T47D (cell line): ENCODE data around the gene OR1N1.
A peak's percentile ranks its signal among the peaks of the same experiment; 100 is the strongest.
"Not testable (repeated sequence)": the region's sequence is repeated elsewhere in the genome, so short reads cannot be mapped to it uniquely, and the experiment has no call there.

Source experiments
- DNase-seq, 2 experiments: peaks; one replicate each; pipeline versions ENCODE4 v3.0.0 to v3.0.0-alpha.2; 2011 to 2012; ENCODE audit warnings: low read depth in 1 of 2, low spot score in 1 of 2
- JUND ChIP-seq: IDR thresholded peaks from 2 replicates; pipeline ENCODE4 v1.6.1; 2012; ENCODE audit warnings: low read depth
- in situ Hi-C: cut with HindIII; loops from 2 replicates; pipeline ENCODE4 v1.10.0; 2016; ENCODE audit warnings: low sequenced_read_pairs, low pct_unique_long_range_greater_than_20kb

The OR1N1 gene

GRCh38 chr9:122527193-122527592 is at the start of gene OR1N1:
OR1N1 (minus strand) TSS chr9:122527293; CDS start chr9:122527293, 0 bp downstream.
- TF ChIP-seq JUND: no peak
- in situ Hi-C loops: no loop called here
- DNase-seq: no peak

DNA sequence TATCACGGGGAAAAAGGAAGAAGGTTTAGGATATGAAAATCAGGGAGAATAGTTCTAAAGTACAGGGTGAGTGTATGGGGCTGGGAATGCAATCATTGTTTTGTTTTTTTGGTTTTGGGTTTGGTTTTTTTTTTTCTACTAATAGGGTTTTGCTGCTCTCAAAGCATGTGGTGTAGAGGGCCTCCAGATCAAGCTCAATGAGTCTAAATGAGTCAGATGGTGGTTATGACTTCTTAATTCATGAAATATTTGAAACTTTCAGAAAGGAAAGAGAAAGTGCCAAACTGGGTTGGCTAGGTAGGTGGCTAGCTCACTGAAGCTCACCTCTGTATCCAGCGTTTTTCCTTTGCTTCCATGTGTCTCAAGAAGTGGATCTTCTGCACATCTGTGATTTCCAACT is 45.4 kb upstream of the OR1N1 start:
- no peak for DNase-seq
- in situ Hi-C loops: no loop called here
- no peak for TF ChIP-seq JUND

DNA sequence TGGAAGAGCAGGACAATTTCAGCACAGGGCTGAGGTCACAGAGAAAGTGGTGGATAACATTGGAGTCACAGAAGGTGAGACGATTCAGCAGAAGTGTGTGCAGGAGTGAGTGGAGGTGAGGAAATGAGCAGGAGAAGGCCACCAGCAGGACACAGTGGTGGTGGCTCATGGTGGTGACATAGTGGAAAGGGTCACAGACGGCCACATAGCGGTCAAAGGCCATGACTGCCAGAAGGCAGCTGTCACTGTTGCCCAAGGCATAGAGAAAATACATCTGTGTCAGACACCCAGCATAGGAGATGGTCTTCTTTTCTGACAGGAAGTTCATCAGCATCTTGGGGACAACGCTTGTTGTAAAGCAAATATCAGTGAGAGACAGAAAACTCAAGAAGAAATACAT is 40.8 kb upstream of the OR1N1 start:
- DNase-seq: no peak
- in situ Hi-C loops: no loop called here
- TF ChIP-seq JUND: no peak

DNA sequence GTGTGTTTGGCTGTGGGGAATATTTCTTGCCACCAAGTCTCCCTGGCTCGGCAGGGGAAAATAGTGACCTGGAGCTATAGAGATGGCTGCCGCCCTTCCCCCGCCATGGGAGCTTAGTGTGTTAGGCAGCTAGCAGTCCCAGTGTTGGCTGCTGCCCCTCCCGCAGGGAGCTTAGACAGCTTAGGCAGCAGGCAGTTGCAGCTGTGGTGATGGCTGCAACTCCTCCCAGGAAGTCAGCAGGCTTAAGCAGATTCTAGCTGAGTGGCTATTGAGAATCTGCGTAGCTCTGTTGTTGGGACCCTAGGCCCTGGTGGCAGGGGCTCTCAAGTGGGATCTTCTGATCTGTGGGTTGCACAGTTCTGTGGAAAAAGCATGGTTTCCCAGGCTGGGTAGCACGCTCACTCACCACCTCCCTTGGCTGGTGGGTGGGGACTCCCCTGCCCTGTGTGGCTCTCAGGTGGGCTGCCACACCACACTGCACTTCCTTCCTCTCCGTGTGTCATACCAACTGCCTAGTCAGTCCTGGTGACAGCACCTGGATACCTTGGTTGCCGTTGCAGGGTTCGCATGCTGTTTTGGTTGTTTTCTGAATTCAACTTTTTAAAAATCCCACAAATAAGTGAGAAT is 35.2 kb upstream of the OR1N1 start:
- in situ Hi-C loops: no loop called here
- DNase-seq: no peak
- TF ChIP-seq JUND: no peak

- no peak for TF ChIP-seq JUND
- DNase-seq: no peak
- in situ Hi-C loops: no loop called here
Observed at GRCh38 chr9:122561446-122561845, 34.4 kb upstream of the OR1N1 start.

- no peak for TF ChIP-seq JUND
- no peak for DNase-seq
- in situ Hi-C loops: no loop called here
Observed at GRCh38 chr9:122552812-122553211, 25.7 kb upstream of the OR1N1 start, which contains the start of gene OR1N2. OR1N2 (plus strand) TSS chr9:122553112; CDS start chr9:122553212, 100 bp downstream.

GRCh38 chr9:122551371-122551770 is 24.3 kb upstream of the OR1N1 start:
- in situ Hi-C loops: no loop called here
- DNase-seq: no peak

GRCh38 chr9:122546196-122546595 is 19.1 kb upstream of the OR1N1 start:
- in situ Hi-C loops: no loop called here
- DNase-seq: peak; percentile 55 to 80

More at GRCh38 chr9:122551371-122551770, 24.3 kb upstream of the OR1N1 start:
- no peak for TF ChIP-seq JUND

DNA sequence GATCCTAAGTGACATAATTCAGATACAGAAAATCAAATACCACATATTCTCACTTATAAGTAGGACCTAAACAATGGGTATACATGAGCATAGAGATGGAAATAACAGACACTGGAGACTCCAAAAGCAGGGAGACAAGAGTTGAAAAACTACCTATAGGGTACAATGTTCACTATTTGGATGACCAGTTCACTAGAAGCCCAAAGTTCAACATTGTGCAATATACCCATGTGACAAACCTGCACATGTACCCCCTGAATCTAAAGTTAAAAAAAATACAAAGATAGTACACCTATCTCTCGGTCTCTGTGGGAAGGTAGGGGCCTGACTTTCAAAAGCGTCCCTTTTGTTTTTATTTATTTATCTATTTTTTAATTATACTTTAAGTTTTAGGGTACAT is 11.7 kb upstream of the OR1N1 start:
- no peak for DNase-seq
- no peak for TF ChIP-seq JUND
- in situ Hi-C loops: no loop called here

More at GRCh38 chr9:122546196-122546595, 19.1 kb upstream of the OR1N1 start:
- no peak for TF ChIP-seq JUND

DNA sequence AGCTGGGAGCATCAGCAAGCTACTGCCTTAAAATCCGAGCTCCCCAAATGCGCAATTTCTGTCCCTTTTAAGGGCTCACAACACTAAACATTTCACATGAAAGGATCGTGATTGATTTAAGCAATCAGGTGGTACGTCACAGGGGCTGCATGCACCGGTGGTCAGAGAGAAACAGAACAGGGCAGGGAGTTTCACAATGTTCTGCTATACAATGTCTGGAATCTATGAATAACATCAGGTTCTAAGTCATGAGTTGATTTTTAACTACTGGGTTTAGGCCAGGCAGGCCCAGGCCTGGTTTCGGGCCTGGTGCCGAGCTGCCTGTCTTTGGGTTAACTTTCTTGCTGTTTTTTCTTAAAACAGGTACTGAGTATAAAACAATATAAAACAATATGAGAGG is 10.0 kb upstream of the OR1N1 start:
- DNase-seq, in situ Hi-C loops: not testable (repeated sequence)

DNA sequence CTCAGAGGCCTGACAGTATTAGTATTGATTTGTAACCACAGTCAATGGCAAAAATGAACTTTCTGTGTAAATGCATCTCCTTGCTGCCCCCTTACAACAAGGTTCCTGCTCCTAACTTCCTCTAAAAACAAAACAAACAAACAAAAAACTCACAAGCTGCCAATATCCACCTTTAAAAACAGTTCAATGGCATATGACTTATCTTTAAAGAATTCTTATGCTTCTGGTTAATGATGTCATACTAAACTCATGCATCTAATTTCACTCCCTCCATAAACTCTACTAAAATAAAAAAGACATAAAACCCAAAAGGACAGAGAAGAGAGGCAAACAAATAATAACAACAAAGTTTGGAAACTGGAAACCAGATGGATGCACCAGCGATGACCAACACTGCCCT is 9.0 kb upstream of the OR1N1 start:
- TF ChIP-seq JUND: no peak
- in situ Hi-C loops: no loop called here

GRCh38 chr9:122531157-122531556 is 4.1 kb upstream of the OR1N1 start:
- in situ Hi-C loops, DNase-seq: not testable (repeated sequence)

More for the DNA sequence above, 9.0 kb upstream of the OR1N1 start:
- DNase-seq: no peak

- TF ChIP-seq JUND: no peak
- no peak for DNase-seq
- in situ Hi-C loops: no loop called here
Observed at GRCh38 chr9:122526602-122527001, 491 bp downstream of the OR1N1 start.

DNA sequence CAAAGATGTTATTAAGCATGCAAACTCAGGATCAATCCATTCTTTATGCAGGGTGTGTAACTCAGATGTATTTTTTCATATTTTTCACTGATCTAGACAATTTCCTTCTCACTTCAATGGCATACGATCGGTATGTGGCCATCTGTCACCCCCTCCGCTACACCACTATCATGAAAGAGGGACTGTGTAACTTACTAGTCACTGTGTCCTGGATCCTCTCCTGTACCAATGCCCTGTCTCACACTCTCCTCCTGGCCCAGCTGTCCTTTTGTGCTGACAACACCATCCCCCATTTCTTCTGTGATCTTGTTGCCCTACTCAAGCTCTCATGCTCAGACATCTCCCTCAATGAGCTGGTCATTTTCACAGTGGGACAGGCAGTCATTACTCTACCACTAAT is 7.7 kb downstream of the OR1N1 start:
- DNase-seq: no peak
- TF ChIP-seq JUND: no peak
- in situ Hi-C loops: no loop called here
